H9 (cell line): ENCODE results near the gene SLC4A1. TPM values are rescaled to one million over a fixed set of nuclear protein-coding genes. Genes with fewer than 3 reads are reported as not detected.
A peak's percentile ranks its signal among the peaks of the same experiment; 100 is the strongest.

Source experiments
- DNase-seq: peaks from one replicate; pipeline ENCODE4 v3.0.0-alpha.2; 2017
- H2AFZ ChIP-seq: one replicate; pipeline ENCODE4 v1.6.1; 2013; ENCODE audit warnings: mild to moderate bottlenecking, low read length, control low read depth, moderate library complexity
- H2AK5ac ChIP-seq: 2 replicates; pipeline ENCODE4 v1.6.1; 2013; ENCODE audit warnings: low read length, control low read depth, mixed read lengths; ENCODE audit not compliant: insufficient read length
- H2BK120ac ChIP-seq: one replicate; pipeline ENCODE4 v1.6.1; 2013; ENCODE audit warnings: low read depth, mild to moderate bottlenecking, low read length, control low read depth, inconsistent platforms; ENCODE audit not compliant: poor library complexity, severe bottlenecking
- H2BK12ac ChIP-seq: 2 replicates; pipeline ENCODE4 v1.6.1; 2013; ENCODE audit warnings: low read length, control low read depth, mixed read lengths, low read depth; ENCODE audit not compliant: insufficient read length
- H2BK15ac ChIP-seq: 2 replicates; pipeline ENCODE4 v1.6.1; 2013; ENCODE audit warnings: low read depth, low read length, control low read depth
- H2BK20ac ChIP-seq: one replicate; pipeline ENCODE4 v1.6.1; 2013; ENCODE audit warnings: low read depth, mild to moderate bottlenecking, low read length, control low read depth, inconsistent platforms; ENCODE audit not compliant: poor library complexity, severe bottlenecking
- H2BK5ac ChIP-seq: 2 replicates; pipeline ENCODE4 v1.6.1; 2013; ENCODE audit warnings: low read length, control low read depth, mixed read lengths; ENCODE audit not compliant: insufficient read length
- H3K14ac ChIP-seq: 2 replicates; pipeline ENCODE4 v1.6.1; 2013; ENCODE audit warnings: low read length, control low read depth; ENCODE audit not compliant: insufficient read depth
- H3K18ac ChIP-seq: 2 replicates; pipeline ENCODE4 v1.6.1; 2013; ENCODE audit warnings: low read depth, mild to moderate bottlenecking, mixed read lengths, low read length, control low read depth; ENCODE audit not compliant: insufficient read length
- H3K23ac ChIP-seq: 2 replicates; pipeline ENCODE4 v1.6.1; 2013; ENCODE audit warnings: low read length, control low read depth, mixed read lengths, low read depth; ENCODE audit not compliant: insufficient read length
- H3K23me2 ChIP-seq: 2 replicates; pipeline ENCODE4 v1.6.1; 2013; ENCODE audit warnings: low read depth, mild to moderate bottlenecking, mixed read lengths, low read length, control low read depth; ENCODE audit not compliant: insufficient read length, poor library complexity, severe bottlenecking
- H3K27ac ChIP-seq: 2 replicates; pipeline ENCODE4 v1.5.1; 2013; ENCODE audit warnings: low read length, control low read depth, mixed read lengths, low read depth; ENCODE audit not compliant: insufficient read length
- H3K27me3 ChIP-seq: 2 replicates; pipeline ENCODE4 v1.6.1; 2013; ENCODE audit warnings: low read length, control low read depth, inconsistent platforms; ENCODE audit not compliant: insufficient read depth
- H3K4ac ChIP-seq: 2 replicates; pipeline ENCODE4 v1.6.1; 2013; ENCODE audit warnings: low read depth, mild to moderate bottlenecking, control low read depth, inconsistent platforms, low read length, moderate library complexity
- H3K4me1 ChIP-seq: 2 replicates; pipeline ENCODE4 v1.6.1; 2013; ENCODE audit warnings: low read length, control low read depth, inconsistent platforms; ENCODE audit not compliant: insufficient read depth
- H3K4me2 ChIP-seq: 2 replicates; pipeline ENCODE4 v1.6.1; 2013; ENCODE audit warnings: low read length, control low read depth, mixed read lengths; ENCODE audit not compliant: insufficient read length, insufficient read depth
- H3K56ac ChIP-seq: 2 replicates; pipeline ENCODE4 v1.6.1; 2013; ENCODE audit warnings: low read depth, mild to moderate bottlenecking, mixed read lengths, low read length, control low read depth; ENCODE audit not compliant: insufficient read length
- H3K79me1 ChIP-seq: 2 replicates; pipeline ENCODE4 v1.6.1; 2013; ENCODE audit warnings: low read depth, mild to moderate bottlenecking, moderate library complexity, low read length, control low read depth, inconsistent platforms; ENCODE audit not compliant: insufficient read depth, poor library complexity, severe bottlenecking
- H3K79me2 ChIP-seq: 2 replicates; pipeline ENCODE4 v1.6.1; 2013; ENCODE audit warnings: low read length, control low read depth, inconsistent platforms; ENCODE audit not compliant: insufficient read depth
- H3K9ac ChIP-seq: 2 replicates; pipeline ENCODE4 v1.6.1; 2013; ENCODE audit warnings: low read length, control low read depth, mixed read lengths; ENCODE audit not compliant: insufficient read length; ENCODE audit errors: extremely low read depth
- H3K9me3 ChIP-seq: one replicate; pipeline ENCODE4 v1.6.1; 2013; ENCODE audit warnings: low read depth, low read length, inconsistent platforms; ENCODE audit not compliant: control insufficient read depth
- H3T11ph ChIP-seq: one replicate; pipeline ENCODE4 v1.6.1; 2013; ENCODE audit warnings: mild to moderate bottlenecking, low read length, control low read depth, inconsistent platforms
- H4K20me1 ChIP-seq: one replicate; pipeline ENCODE4 v1.6.1; 2013; ENCODE audit not compliant: control insufficient read depth, insufficient read length, insufficient read depth
- H4K5ac ChIP-seq: 2 replicates; pipeline ENCODE4 v1.6.1; 2013; ENCODE audit warnings: low read depth, mild to moderate bottlenecking, mixed read lengths, low read length, control low read depth; ENCODE audit not compliant: insufficient read length
- H4K8ac ChIP-seq: replicated peaks from 2 replicates; pipeline ENCODE4 v1.6.1; 2013; ENCODE audit warnings: low read length, control low read depth, mixed read lengths, low read depth; ENCODE audit not compliant: insufficient read length
- H4K91ac ChIP-seq: 2 replicates; pipeline ENCODE4 v1.6.1; 2013; ENCODE audit warnings: low read depth, mild to moderate bottlenecking, moderate library complexity, mixed read lengths, low read length, control low read depth; ENCODE audit not compliant: insufficient read length
- H3K27ac Mint-ChIP-seq, 3 experiments: 2 replicates in 2 of 3; 3 replicates in 1 of 3; pipeline ENCODE4 v1.8.0; 2020 to 2021; ENCODE audit warnings: mixed read lengths in 3 of 3, mild to moderate bottlenecking in 1 of 3, moderate library complexity in 1 of 3
- H3K27me3 Mint-ChIP-seq: 2 replicates; pipeline ENCODE4 v1.8.0; 2021; ENCODE audit warnings: low read depth, mild to moderate bottlenecking, moderate library complexity, mixed read lengths
- H3K36me3 Mint-ChIP-seq, 3 experiments: 2 replicates in 2 of 3; 3 replicates in 1 of 3; pipeline ENCODE4 v1.8.0; 2020 to 2021; ENCODE audit warnings: low read depth in 3 of 3, mixed read lengths in 3 of 3; ENCODE audit not compliant: insufficient read depth in 1 of 3
- H3K4me1 Mint-ChIP-seq, 2 experiments: 2 replicates each; pipeline ENCODE4 v1.8.0; 2020; ENCODE audit warnings: mixed read lengths in 2 of 2
- H3K4me3 Mint-ChIP-seq, 2 experiments: 2 replicates in 1 of 2; 3 replicates in 1 of 2; pipeline ENCODE4 v1.8.0; 2020 to 2021; ENCODE audit warnings: mild to moderate bottlenecking in 2 of 2, mixed read lengths in 2 of 2, moderate library complexity in 1 of 2
- H3K9me3 Mint-ChIP-seq, 2 experiments: 2 replicates in 1 of 2; 3 replicates in 1 of 2; pipeline ENCODE4 v1.8.0; 2020; ENCODE audit warnings: mild to moderate bottlenecking in 2 of 2, mixed read lengths in 2 of 2, moderate library complexity in 1 of 2
- CTCF ChIP-seq: fragments of 200-600 bp; sonication (generic); conservative IDR thresholded peaks from 3 replicates; pipeline ENCODE4 v1.8.0; 2021; ENCODE audit warnings: antibody characterized with exemption, mild to moderate bottlenecking
- WGBS: extraction: QIAGEN DNeasy Blood & Tissue Kit; methylation state at CpG from one replicate; pipeline ENCODE4 v1.1.7; 2013; ENCODE audit warnings: missing lambda C conversion rate, low lambda C conversion rate, mixed read lengths; ENCODE audit not compliant: insufficient read length; ENCODE audit errors: extremely low coverage; 5-methylcytosine and 5-hydroxymethylcytosine counted together
- total RNA-seq: library from RNA; stranded (reverse); gene quantifications from 2 replicates; pipeline ENCODE4 v1.2.1, GENCODE V29; 2021

SLC4A1 gene
- total RNA-seq, 1 experiment from 2014 or later, result not detected

- H2BK120ac ChIP-seq, result no peak overlapping the region
- H3K23me2 ChIP-seq, result peaks cover 27% of the 10 kb centered on the region
- peak; percentile 85 for DNase-seq
- H3K27ac ChIP-seq, result no peak overlapping the region
- Mint-ChIP-seq H3K27me3 (no peaks in the 10 kb centered on the region), H3K4me1 (peaks cover 17 to 21% of the 10 kb centered on the region in 2 experiments), H3K36me3 (peaks cover 23 to 45% (median 41%) of the 10 kb centered on the region in 3 experiments; a peak in 6 of 7 replicates), H3K9me3 (no peaks in the 10 kb centered on the region; a peak in 1 of 5 replicates), H3K4me3 (peak overlapping the region; percentile 76 to 83), H3K27ac (peak overlapping the region in 1 of 3 experiments; percentile 87; a peak in 1 of 7 replicates)
- no CpG with 5 or more reads among the region's 89 CpGs for WGBS
- H2AK5ac ChIP-seq, result no peak overlapping the region
- no peak overlapping the region for H2AFZ ChIP-seq
- H3K4me1 ChIP-seq, result 0 out of 2 replicates have a peak, but pooled peaks cover 4% of the 10 kb centered on the region
- H3K9me3 ChIP-seq, result no peaks in the 10 kb centered on the region
- H4K91ac ChIP-seq, result no peak overlapping the region
- H3K79me1 ChIP-seq, result peaks cover 6% of the 10 kb centered on the region
- H3K79me2 ChIP-seq, result peaks cover 6% of the 10 kb centered on the region; the same call in 1 of the 2 replicates
- peak; percentile 64 for TF ChIP-seq CTCF
- H2BK15ac ChIP-seq, result no peak overlapping the region
- no peak overlapping the region for H3K4ac ChIP-seq
- no peak overlapping the region for H4K8ac ChIP-seq
- peak overlapping the region; percentile 59 for H3K14ac ChIP-seq
- no peaks in the 10 kb centered on the region for H3K27me3 ChIP-seq
- H3K56ac ChIP-seq, result no peak overlapping the region
- H3K18ac ChIP-seq, result peak overlapping the region; percentile 22
- peak overlapping the region; percentile 60 for H3K4me2 ChIP-seq
- no peak overlapping the region for H2BK5ac ChIP-seq
- no peak overlapping the region for H2BK12ac ChIP-seq
- H3T11ph ChIP-seq, result no peak overlapping the region
- H4K5ac ChIP-seq, result no peak overlapping the region
- no peak overlapping the region for H2BK20ac ChIP-seq
- H4K20me1 ChIP-seq, result no peaks in the 10 kb centered on the region
- peak overlapping the region; percentile 27 for H3K9ac ChIP-seq
- H3K23ac ChIP-seq, result no peak overlapping the region
These were observed 49.4 kb downstream of the SLC4A1 start for GRCh38 chr17:44218344-44219107.
